H1 (cell line): ENCODE results near the gene TTC34. TPM values are rescaled to one million over a fixed set of nuclear protein-coding genes. Genes with fewer than 3 reads are reported as not detected.

Experiments used
- CTCF ChIA-PET: fragments of 300-600 bp; sonication (Branson Sonifier 250); formaldehyde crosslinking; loops from one replicate; lab custom pipeline; 2021; ENCODE audit not compliant: partially characterized antibody; lab: Charles Lee
- POLR2A ChIA-PET: fragments of 300-600 bp; sonication (Branson Sonifier 250); formaldehyde crosslinking; loops from one replicate; lab custom pipeline; 2021; ENCODE audit warnings: inconsistent platforms; ENCODE audit not compliant: partially characterized antibody; lab: Charles Lee
- DNase-seq, 2 experiments: peaks; one replicate each; pipeline versions ENCODE4 v3.0.0 to v3.0.0-alpha.2; 2010 to 2022; ENCODE audit warnings: low spot score in 2 of 2, low read depth in 1 of 2, mixed read lengths in 1 of 2
- FAIRE-seq: peaks from 2 replicates; lab custom pipeline; 2011; peaks lifted over from hg19 to GRCh38; lab: Jason Lieb, UNC
- H2AFZ ChIP-seq: 2 replicates; pipeline ENCODE4 v1.8.1; 2012; ENCODE audit warnings: low read length, inconsistent platforms
- H2AK5ac ChIP-seq: 2 replicates; pipeline ENCODE4 v1.6.1; 2013; ENCODE audit warnings: low read depth, low read length
- H2BK120ac ChIP-seq: replicated peaks from 2 replicates; pipeline ENCODE3; 2013; ENCODE audit warnings: low read depth, low read length, inconsistent platforms
- H2BK12ac ChIP-seq: 2 replicates; pipeline ENCODE4 v1.6.1; 2013; ENCODE audit warnings: low read depth, low read length
- H2BK15ac ChIP-seq: 2 replicates; pipeline ENCODE4 v1.6.1; 2013; ENCODE audit warnings: low read length
- H2BK20ac ChIP-seq: 2 replicates; pipeline ENCODE4 v1.6.1; 2013; ENCODE audit warnings: low read length
- H2BK5ac ChIP-seq: 2 replicates; pipeline ENCODE4 v1.6.1; 2013; ENCODE audit warnings: low read depth, low read length
- H3K14ac ChIP-seq: 2 replicates; pipeline ENCODE4 v1.6.1; 2013; ENCODE audit warnings: inconsistent platforms; ENCODE audit not compliant: insufficient read length
- H3K18ac ChIP-seq: 2 replicates; pipeline ENCODE4 v1.6.1; 2013; ENCODE audit warnings: low read length; ENCODE audit errors: extremely low read depth
- H3K23ac ChIP-seq: 2 replicates; pipeline ENCODE4 v1.6.1; 2013; ENCODE audit warnings: inconsistent platforms; ENCODE audit not compliant: insufficient read length
- H3K23me2 ChIP-seq: 2 replicates; pipeline ENCODE4 v1.6.1; 2013; ENCODE audit warnings: low read depth, low read length
- H3K27ac ChIP-seq: 2 replicates; pipeline ENCODE4 v1.6.1; 2011; ENCODE audit warnings: low read depth, low read length, inconsistent platforms
- H3K27me3 ChIP-seq, 4 experiments: replicated peaks in 1 of 4; 1 replicate in 1 of 4; 2 replicates in 3 of 4; pipeline versions ENCODE4 v1.6.1 to v1.8.1; 2011 to 2013; ENCODE audit warnings: low read length in 3 of 4, mild to moderate bottlenecking in 3 of 4, inconsistent platforms in 2 of 4, mixed read lengths in 2 of 4, moderate library complexity in 1 of 4; ENCODE audit not compliant: control insufficient read depth in 3 of 4, insufficient read depth in 3 of 4; ENCODE audit errors: extremely low read depth in 1 of 4
- H3K36me3 ChIP-seq, 4 experiments: 2 replicates each; pipeline versions ENCODE4 v1.6.1 to v1.8.1; 2011 to 2013; ENCODE audit warnings: mild to moderate bottlenecking in 4 of 4, low read length in 3 of 4, moderate library complexity in 2 of 4, control low read depth in 1 of 4, inconsistent platforms in 1 of 4; ENCODE audit not compliant: insufficient read depth in 4 of 4, control insufficient read depth in 2 of 4
- H3K4ac ChIP-seq: replicated peaks from 2 replicates; pipeline ENCODE3; 2013; ENCODE audit warnings: low read length, low read depth, mixed read lengths, inconsistent platforms; ENCODE audit not compliant: insufficient read length
- H3K4me1 ChIP-seq, 4 experiments: replicated peaks in 1 of 4; 1 replicate in 1 of 4; 2 replicates in 3 of 4; pipeline versions ENCODE4 v1.6.1 to v1.8.1; 2011 to 2013; ENCODE audit warnings: low read length in 3 of 4, inconsistent platforms in 2 of 4, mixed read lengths in 1 of 4; ENCODE audit not compliant: insufficient read depth in 4 of 4, control insufficient read depth in 3 of 4
- H3K4me2 ChIP-seq, 2 experiments: 2 replicates each; pipeline versions ENCODE4 v1.6.1 to v1.8.1; 2011 to 2013; ENCODE audit warnings: low read depth in 2 of 2, low read length in 2 of 2, control low read depth in 1 of 2, inconsistent platforms in 1 of 2, mild to moderate bottlenecking in 1 of 2; ENCODE audit not compliant: insufficient read depth in 1 of 2
- H3K4me3 ChIP-seq, 4 experiments: fragments of 200-600, 300-600 bp in 1 of 4; sonication (generic), shearing (Covaris generic), sonication (Bioruptor Twin) in 1 of 4; 2 replicates each; pipeline versions ENCODE4 v1.5.1 to v1.8.1; 2011 to 2016; ENCODE audit warnings: low read length in 4 of 4, low read depth in 3 of 4, control low read depth in 2 of 4, inconsistent platforms in 2 of 4, mild to moderate bottlenecking in 2 of 4, mixed read lengths in 1 of 4, moderate library complexity in 1 of 4; ENCODE audit not compliant: insufficient read depth in 2 of 4; ENCODE audit errors: extremely low read depth in 1 of 4
- H3K56ac ChIP-seq: replicated peaks from 2 replicates; pipeline ENCODE3; 2013; ENCODE audit warnings: low read depth, mild to moderate bottlenecking, mixed read lengths, low read length, inconsistent platforms; ENCODE audit not compliant: insufficient read length
- H3K79me1 ChIP-seq: 2 replicates; pipeline ENCODE4 v1.6.1; 2013; ENCODE audit warnings: low read depth, low read length, control low read depth
- H3K79me2 ChIP-seq, 2 experiments: 2 replicates each; pipeline versions ENCODE4 v1.6.1 to v1.8.1; 2012 to 2013; ENCODE audit warnings: low read length in 2 of 2, mild to moderate bottlenecking in 2 of 2, inconsistent platforms in 1 of 2; ENCODE audit not compliant: insufficient read depth in 2 of 2, control insufficient read depth in 1 of 2
- H3K9ac ChIP-seq, 4 experiments: replicated peaks in 1 of 4; 1 replicate in 1 of 4; 2 replicates in 3 of 4; pipeline versions ENCODE4 v1.6.1 to v1.8.1; 2011 to 2013; ENCODE audit warnings: low read depth in 3 of 4, low read length in 3 of 4, control low read depth in 2 of 4, mild to moderate bottlenecking in 2 of 4, moderate library complexity in 2 of 4, inconsistent platforms in 1 of 4; ENCODE audit errors: extremely low read depth in 1 of 4
- H3K9me3 ChIP-seq, 2 experiments: 2 replicates each; pipeline versions ENCODE4 v1.6.1 to v1.8.1; 2012 to 2013; ENCODE audit warnings: mild to moderate bottlenecking in 2 of 2, moderate library complexity in 2 of 2, control low read depth in 1 of 2, inconsistent platforms in 1 of 2, low read depth in 1 of 2, low read length in 1 of 2, mixed read lengths in 1 of 2; ENCODE audit not compliant: insufficient read depth in 2 of 2
- H4K20me1 ChIP-seq, 2 experiments: replicated peaks in 1 of 2; 2 replicates each; pipeline versions ENCODE3 to v1.8.1; 2011 to 2013; ENCODE audit warnings: inconsistent platforms in 2 of 2, low read length in 2 of 2, mild to moderate bottlenecking in 1 of 2; ENCODE audit not compliant: insufficient read depth in 2 of 2, control insufficient read depth in 1 of 2
- H4K5ac ChIP-seq: 2 replicates; pipeline ENCODE4 v1.6.1; 2013; ENCODE audit warnings: low read length, low read depth, mixed read lengths, inconsistent platforms; ENCODE audit not compliant: insufficient read length
- H4K8ac ChIP-seq: 2 replicates; pipeline ENCODE4 v1.8.0; 2013; ENCODE audit warnings: mild to moderate bottlenecking, moderate library complexity, low read length, inconsistent platforms; ENCODE audit not compliant: insufficient read depth; ENCODE audit errors: extremely low read depth
- H4K91ac ChIP-seq: replicated peaks from 2 replicates; pipeline ENCODE3; 2013; ENCODE audit warnings: low read length, mixed read lengths, inconsistent platforms; ENCODE audit not compliant: insufficient read length
- CEBPB ChIP-seq: IDR thresholded peaks from 2 replicates; pipeline ENCODE4 v1.6.1; 2012; ENCODE audit warnings: low read depth, low read length
- CTCF ChIP-seq, 3 experiments: IDR thresholded peaks; 1 replicate in 2 of 3; 2 replicates in 1 of 3; pipeline versions ENCODE4 v1.5.1 to v1.6.1; 2011; ENCODE audit warnings: low read length in 3 of 3, mild to moderate bottlenecking in 3 of 3, inconsistent platforms in 2 of 3, low read depth in 1 of 3, moderate library complexity in 1 of 3; ENCODE audit not compliant: insufficient read depth in 1 of 3; ENCODE audit errors: control extremely low read depth in 1 of 3
- GABPA ChIP-seq: IDR thresholded peaks from 2 replicates; pipeline ENCODE4 v1.6.1; 2011; ENCODE audit warnings: mild to moderate bottlenecking, low read length, moderate library complexity, borderline replicate concordance; ENCODE audit not compliant: insufficient read depth
- NANOG ChIP-seq: IDR thresholded peaks from 2 replicates; pipeline ENCODE4 v1.6.1; 2011; ENCODE audit warnings: low read length, low read depth, mild to moderate bottlenecking, inconsistent platforms; ENCODE audit not compliant: insufficient read depth, poor library complexity, severe bottlenecking
- NRF1 ChIP-seq: IDR thresholded peaks from 2 replicates; pipeline ENCODE4 v1.6.1; 2011; ENCODE audit warnings: mild to moderate bottlenecking, low read depth, low read length, improper control_type of control experiment
- RBBP5 ChIP-seq: IDR thresholded peaks from 2 replicates; pipeline ENCODE4 v1.7.1; 2012; ENCODE audit warnings: low read depth, mild to moderate bottlenecking, inconsistent platforms, low read length, moderate library complexity, borderline replicate concordance
- RNF2 ChIP-seq: fragments of 200-900, 300-1000 bp; sonication (generic); IDR thresholded peaks from 2 replicates; pipeline ENCODE4 v1.7.1; 2016; ENCODE audit warnings: borderline replicate concordance, low read depth, mild to moderate bottlenecking, antibody characterized with exemption, low read length; ENCODE audit not compliant: poor library complexity, severe bottlenecking; ENCODE audit errors: missing control alignments
- SP2 ChIP-seq: IDR thresholded peaks from 2 replicates; pipeline ENCODE4 v1.6.1; 2012; ENCODE audit warnings: mild to moderate bottlenecking, low read length, inconsistent platforms
- SUZ12 ChIP-seq: fragments of 200-600 bp; sonication (generic); IDR thresholded peaks from 2 replicates; pipeline ENCODE4 v1.6.1; 2012; ENCODE audit warnings: mild to moderate bottlenecking, inconsistent platforms, low read length, moderate library complexity, mixed read lengths
- TAF7 ChIP-seq: optimal IDR thresholded peaks from 2 replicates; pipeline ENCODE3; 2011; ENCODE audit warnings: low read depth, mild to moderate bottlenecking, inconsistent platforms, low read length, moderate library complexity, borderline replicate concordance
- ZNF274 ChIP-seq: IDR thresholded peaks from 2 replicates; pipeline ENCODE4 v1.7.0; 2012; ENCODE audit warnings: low read length, borderline replicate concordance; ENCODE audit errors: extremely low read depth
- WGBS, 2 experiments: shearing (Covaris generic) in 1 of 2; methylation state at CpG; one replicate each; pipeline versions ENCODE4 v1.1.6 to v1.1.7; 2013 to 2015; ENCODE audit warnings: low lambda C conversion rate in 2 of 2, mixed read lengths in 2 of 2, inconsistent platforms in 1 of 2, low coverage in 1 of 2, missing lambda C conversion rate in 1 of 2; ENCODE audit not compliant: insufficient replicate concordance in 2 of 2, insufficient coverage in 1 of 2, insufficient read length in 1 of 2; ENCODE audit errors: extremely low coverage in 1 of 2, missing lambda C conversion rate in 1 of 2; 5-methylcytosine and 5-hydroxymethylcytosine counted together
- polyA plus RNA-seq, 7 experiments: library from polyadenylated mRNA; depleted of rRNA in 3 of 7; stranded (reverse) in 5 of 7; unstranded in 2 of 7; fragments of >200 nt in 5 of 7; fragments of 200-250 nt in 2 of 7; gene quantifications; 1 replicate in 5 of 7; 2 replicates in 1 of 7; 4 replicates in 1 of 7; pipeline versions ENCODE4 v1.2.1 to v1.2.3, GENCODE V29; 2011 to 2013; ENCODE audit warnings: missing spikeins in 2 of 7, mixed read lengths in 2 of 7
- total RNA-seq: library from RNA; stranded (reverse); fragmentation: NEBNext Ultra II Directional; extraction: Animal tissue kit (Norgen Biotek cat#: 25700); gene quantifications from 2 replicates; pipeline ENCODE4 v1.2.1, GENCODE V29; 2021

The TTC34 gene
- total and polyA plus RNA-seq, 2 of the 8 experiments (the other 6 are each of a cell fraction or from before 2014, with no cell fraction given), result 0.23 to 0.50 TPM

- H2BK120ac ChIP-seq, result no peak overlapping the region
- no peaks in the 10 kb centered on the region for H3K27me3 ChIP-seq
- H3K18ac ChIP-seq, result no peak overlapping the region
- no peak overlapping the region for H3K9ac ChIP-seq
- no peak overlapping the region for H3K4me2 ChIP-seq
- 76% methylated on average over 15 of the region's 15 CpGs; no CpG with 5 or more reads in 1 of the 2 experiments for WGBS, 2 experiments
- H2AK5ac ChIP-seq, result no peak overlapping the region
- POLR2A ChIA-PET, result no interaction called here
- no peak overlapping the region for H3K4ac ChIP-seq
- peaks cover 73 to 100% of the 10 kb centered on the region in 2 experiments for H3K9me3 ChIP-seq
- no peak for DNase-seq
- no peaks in the 10 kb centered on the region for H3K23me2 ChIP-seq
- no peak overlapping the region for H2BK12ac ChIP-seq
- FAIRE-seq, result no peak
- H2AFZ ChIP-seq, result no peak overlapping the region
- H3K23ac ChIP-seq, result no peak overlapping the region
- no peak overlapping the region for H3K14ac ChIP-seq
- no peak overlapping the region for H3K4me3 ChIP-seq
- no peak overlapping the region for H2BK15ac ChIP-seq
- no peak overlapping the region for H4K91ac ChIP-seq
- H2BK20ac ChIP-seq, result no peak overlapping the region
- no peaks in the 10 kb centered on the region for H3K4me1 ChIP-seq
- no peak overlapping the region for H3K27ac ChIP-seq
- H3K79me2 ChIP-seq, result no peaks in the 10 kb centered on the region
- H3K36me3 ChIP-seq, result 0 out of 8 replicates have a peak, but pooled peaks cover 0 to 3% (median 0%) of the 10 kb centered on the region in 4 experiments
- H3K56ac ChIP-seq, result no peak overlapping the region
- no peaks in the 10 kb centered on the region for H3K79me1 ChIP-seq
- no peak overlapping the region for H4K5ac ChIP-seq
- H4K8ac ChIP-seq, result no peak overlapping the region
- H2BK5ac ChIP-seq, result no peak overlapping the region
- CTCF ChIA-PET, result no interaction called here
- H4K20me1 ChIP-seq, result no peaks in the 10 kb centered on the region
- TF ChIP-seq ZNF274 (no peak), NANOG (no peak), RNF2 (no peak), TAF7 (no peak), RBBP5 (no peak), NRF1 (no peak), CTCF (IDR thresholded peaks at IDR 0.05; ENCODE audit: control extremely low read depth in 1 of 3, insufficient read depth in 1 of 3, low read depth in 1 of 3, low read length in 3 of 3) (no peak), SP2 (no peak), CEBPB (no peak), SUZ12 (no peak), GABPA (no peak)
These were observed 5.1 kb upstream of the TTC34 start for GRCh38 chr1:2806591-2806990.
